WTC11 (cell line): ENCODE data around the gene NT5DC1.

ENCODE experiments used
- ESRRA ChIP-seq: sonication (generic); formaldehyde crosslinking; IDR thresholded peaks from 2 replicates; pipeline ENCODE4 v1.8.1; 2022; ENCODE audit warnings: mild to moderate bottlenecking, missing genetic modification reagents, borderline replicate concordance
- HMGA2 ChIP-seq: fragments of 250-450 bp; sonication (Bioruptor Pico); IDR thresholded peaks from 2 replicates; pipeline ENCODE4 v1.4.0; 2021; ENCODE audit warnings: mild to moderate bottlenecking, moderate library complexity
- JUN ChIP-seq: sonication (generic); formaldehyde crosslinking; IDR thresholded peaks from 2 replicates; pipeline ENCODE4 v1.8.0; 2023; ENCODE audit warnings: mild to moderate bottlenecking, missing genetic modification reagents
- ZNF121 ChIP-seq: sonication (generic); formaldehyde crosslinking; IDR thresholded peaks from 2 replicates; pipeline ENCODE4 v1.8.0; 2023; ENCODE audit warnings: missing genetic modification reagents
- ZNF138 ChIP-seq: sonication (generic); formaldehyde crosslinking; conservative IDR thresholded peaks from 2 replicates; pipeline ENCODE4 v1.8.1; 2022; ENCODE audit warnings: mild to moderate bottlenecking, moderate library complexity, missing genetic modification reagents
- TF ChIP-seq, protein P1 (sequence below): fragments of 250-450 bp; sonication (Bioruptor Pico); IDR thresholded peaks from 2 replicates; pipeline ENCODE4 v1.9.0; 2021; ENCODE audit warnings: mild to moderate bottlenecking, borderline replicate concordance
- TF ChIP-seq, protein P2 (sequence below): fragments of 200-600 bp; IDR thresholded peaks from 2 replicates; pipeline ENCODE4 v1.8.0; 2022; ENCODE audit warnings: antibody characterized with exemption
- TF ChIP-seq, protein P3 (sequence below): sonication (generic); formaldehyde crosslinking; IDR thresholded peaks from 2 replicates; pipeline ENCODE4 v1.8.0; 2022; ENCODE audit warnings: mild to moderate bottlenecking, missing genetic modification reagents
- TF ChIP-seq, protein P4 (sequence below): sonication (generic); formaldehyde crosslinking; IDR thresholded peaks from 2 replicates; pipeline ENCODE4 v1.8.0; 2022; ENCODE audit warnings: missing genetic modification reagents
- TF ChIP-seq, protein P5 (sequence below): sonication (generic); formaldehyde crosslinking; IDR thresholded peaks from 2 replicates; pipeline ENCODE4 v1.8.1; 2023; ENCODE audit warnings: mild to moderate bottlenecking, missing genetic modification reagents, moderate library complexity

DNA sequence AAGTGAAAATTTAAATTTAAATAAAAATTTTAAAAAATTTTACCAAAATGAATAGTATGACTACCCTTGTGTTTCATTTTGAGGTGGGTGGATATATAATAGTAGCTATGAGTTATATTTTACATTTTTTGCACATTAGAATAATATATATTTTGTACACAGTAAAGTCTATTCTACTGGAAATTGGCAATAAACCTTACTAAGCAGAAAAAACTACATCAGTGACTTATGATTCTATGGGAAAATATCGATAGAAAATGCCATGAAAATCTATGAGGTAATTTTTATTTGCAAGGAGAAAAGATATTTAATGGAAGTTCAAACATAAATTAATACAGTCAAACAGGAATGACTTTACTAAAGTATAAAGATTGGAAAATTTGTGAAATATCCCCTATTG is 156.0 kb downstream of the NT5DC1 start:
- TF ChIP-seq, protein P1, sequence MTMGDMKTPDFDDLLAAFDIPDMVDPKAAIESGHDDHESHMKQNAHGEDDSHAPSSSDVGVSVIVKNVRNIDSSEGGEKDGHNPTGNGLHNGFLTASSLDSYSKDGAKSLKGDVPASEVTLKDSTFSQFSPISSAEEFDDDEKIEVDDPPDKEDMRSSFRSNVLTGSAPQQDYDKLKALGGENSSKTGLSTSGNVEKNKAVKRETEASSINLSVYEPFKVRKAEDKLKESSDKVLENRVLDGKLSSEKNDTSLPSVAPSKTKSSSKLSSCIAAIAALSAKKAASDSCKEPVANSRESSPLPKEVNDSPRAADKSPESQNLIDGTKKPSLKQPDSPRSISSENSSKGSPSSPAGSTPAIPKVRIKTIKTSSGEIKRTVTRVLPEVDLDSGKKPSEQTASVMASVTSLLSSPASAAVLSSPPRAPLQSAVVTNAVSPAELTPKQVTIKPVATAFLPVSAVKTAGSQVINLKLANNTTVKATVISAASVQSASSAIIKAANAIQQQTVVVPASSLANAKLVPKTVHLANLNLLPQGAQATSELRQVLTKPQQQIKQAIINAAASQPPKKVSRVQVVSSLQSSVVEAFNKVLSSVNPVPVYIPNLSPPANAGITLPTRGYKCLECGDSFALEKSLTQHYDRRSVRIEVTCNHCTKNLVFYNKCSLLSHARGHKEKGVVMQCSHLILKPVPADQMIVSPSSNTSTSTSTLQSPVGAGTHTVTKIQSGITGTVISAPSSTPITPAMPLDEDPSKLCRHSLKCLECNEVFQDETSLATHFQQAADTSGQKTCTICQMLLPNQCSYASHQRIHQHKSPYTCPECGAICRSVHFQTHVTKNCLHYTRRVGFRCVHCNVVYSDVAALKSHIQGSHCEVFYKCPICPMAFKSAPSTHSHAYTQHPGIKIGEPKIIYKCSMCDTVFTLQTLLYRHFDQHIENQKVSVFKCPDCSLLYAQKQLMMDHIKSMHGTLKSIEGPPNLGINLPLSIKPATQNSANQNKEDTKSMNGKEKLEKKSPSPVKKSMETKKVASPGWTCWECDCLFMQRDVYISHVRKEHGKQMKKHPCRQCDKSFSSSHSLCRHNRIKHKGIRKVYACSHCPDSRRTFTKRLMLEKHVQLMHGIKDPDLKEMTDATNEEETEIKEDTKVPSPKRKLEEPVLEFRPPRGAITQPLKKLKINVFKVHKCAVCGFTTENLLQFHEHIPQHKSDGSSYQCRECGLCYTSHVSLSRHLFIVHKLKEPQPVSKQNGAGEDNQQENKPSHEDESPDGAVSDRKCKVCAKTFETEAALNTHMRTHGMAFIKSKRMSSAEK (CRISPR knock-in tag) = no peak
- TF ChIP-seq HMGA2 (CRISPR knock-in tag) (no peak), ZNF138 (CRISPR knock-in tag) (no peak), JUN (no peak), ZNF121 (CRISPR knock-in tag) (no peak), ESRRA (CRISPR knock-in tag) (no peak)
- TF ChIP-seq, protein P2, sequence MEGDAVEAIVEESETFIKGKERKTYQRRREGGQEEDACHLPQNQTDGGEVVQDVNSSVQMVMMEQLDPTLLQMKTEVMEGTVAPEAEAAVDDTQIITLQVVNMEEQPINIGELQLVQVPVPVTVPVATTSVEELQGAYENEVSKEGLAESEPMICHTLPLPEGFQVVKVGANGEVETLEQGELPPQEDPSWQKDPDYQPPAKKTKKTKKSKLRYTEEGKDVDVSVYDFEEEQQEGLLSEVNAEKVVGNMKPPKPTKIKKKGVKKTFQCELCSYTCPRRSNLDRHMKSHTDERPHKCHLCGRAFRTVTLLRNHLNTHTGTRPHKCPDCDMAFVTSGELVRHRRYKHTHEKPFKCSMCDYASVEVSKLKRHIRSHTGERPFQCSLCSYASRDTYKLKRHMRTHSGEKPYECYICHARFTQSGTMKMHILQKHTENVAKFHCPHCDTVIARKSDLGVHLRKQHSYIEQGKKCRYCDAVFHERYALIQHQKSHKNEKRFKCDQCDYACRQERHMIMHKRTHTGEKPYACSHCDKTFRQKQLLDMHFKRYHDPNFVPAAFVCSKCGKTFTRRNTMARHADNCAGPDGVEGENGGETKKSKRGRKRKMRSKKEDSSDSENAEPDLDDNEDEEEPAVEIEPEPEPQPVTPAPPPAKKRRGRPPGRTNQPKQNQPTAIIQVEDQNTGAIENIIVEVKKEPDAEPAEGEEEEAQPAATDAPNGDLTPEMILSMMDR = no peak
- TF ChIP-seq, protein P3, sequence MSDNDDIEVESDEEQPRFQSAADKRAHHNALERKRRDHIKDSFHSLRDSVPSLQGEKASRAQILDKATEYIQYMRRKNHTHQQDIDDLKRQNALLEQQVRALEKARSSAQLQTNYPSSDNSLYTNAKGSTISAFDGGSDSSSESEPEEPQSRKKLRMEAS = no peak
- TF ChIP-seq, protein P4, sequence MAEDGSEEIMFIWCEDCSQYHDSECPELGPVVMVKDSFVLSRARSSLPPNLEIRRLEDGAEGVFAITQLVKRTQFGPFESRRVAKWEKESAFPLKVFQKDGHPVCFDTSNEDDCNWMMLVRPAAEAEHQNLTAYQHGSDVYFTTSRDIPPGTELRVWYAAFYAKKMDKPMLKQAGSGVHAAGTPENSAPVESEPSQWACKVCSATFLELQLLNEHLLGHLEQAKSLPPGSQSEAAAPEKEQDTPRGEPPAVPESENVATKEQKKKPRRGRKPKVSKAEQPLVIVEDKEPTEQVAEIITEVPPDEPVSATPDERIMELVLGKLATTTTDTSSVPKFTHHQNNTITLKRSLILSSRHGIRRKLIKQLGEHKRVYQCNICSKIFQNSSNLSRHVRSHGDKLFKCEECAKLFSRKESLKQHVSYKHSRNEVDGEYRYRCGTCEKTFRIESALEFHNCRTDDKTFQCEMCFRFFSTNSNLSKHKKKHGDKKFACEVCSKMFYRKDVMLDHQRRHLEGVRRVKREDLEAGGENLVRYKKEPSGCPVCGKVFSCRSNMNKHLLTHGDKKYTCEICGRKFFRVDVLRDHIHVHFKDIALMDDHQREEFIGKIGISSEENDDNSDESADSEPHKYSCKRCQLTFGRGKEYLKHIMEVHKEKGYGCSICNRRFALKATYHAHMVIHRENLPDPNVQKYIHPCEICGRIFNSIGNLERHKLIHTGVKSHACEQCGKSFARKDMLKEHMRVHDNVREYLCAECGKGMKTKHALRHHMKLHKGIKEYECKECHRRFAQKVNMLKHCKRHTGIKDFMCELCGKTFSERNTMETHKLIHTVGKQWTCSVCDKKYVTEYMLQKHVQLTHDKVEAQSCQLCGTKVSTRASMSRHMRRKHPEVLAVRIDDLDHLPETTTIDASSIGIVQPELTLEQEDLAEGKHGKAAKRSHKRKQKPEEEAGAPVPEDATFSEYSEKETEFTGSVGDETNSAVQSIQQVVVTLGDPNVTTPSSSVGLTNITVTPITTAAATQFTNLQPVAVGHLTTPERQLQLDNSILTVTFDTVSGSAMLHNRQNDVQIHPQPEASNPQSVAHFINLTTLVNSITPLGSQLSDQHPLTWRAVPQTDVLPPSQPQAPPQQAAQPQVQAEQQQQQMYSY = no peak
- TF ChIP-seq, protein P5, sequence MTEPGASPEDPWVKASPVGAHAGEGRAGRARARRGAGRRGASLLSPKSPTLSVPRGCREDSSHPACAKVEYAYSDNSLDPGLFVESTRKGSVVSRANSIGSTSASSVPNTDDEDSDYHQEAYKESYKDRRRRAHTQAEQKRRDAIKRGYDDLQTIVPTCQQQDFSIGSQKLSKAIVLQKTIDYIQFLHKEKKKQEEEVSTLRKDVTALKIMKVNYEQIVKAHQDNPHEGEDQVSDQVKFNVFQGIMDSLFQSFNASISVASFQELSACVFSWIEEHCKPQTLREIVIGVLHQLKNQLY = no peak
